Measurements from ENCODE around the gene SEL1L3. TPM values are rescaled to one million over a fixed set of nuclear protein-coding genes. Genes with fewer than 3 reads are reported as not detected.

The SEL1L3 gene
- total and polyA plus RNA-seq, 11 donors = 1.1 to 20.7 (median 3.6) TPM

- intact Hi-C loops (cut with DNase I) = no loop called here
- Histone ChIP-seq H3K4me1 (peaks cover 0 to 10% (median 5%) of the 10 kb centered on the region in 12 donors), H3K27ac (no peak overlapping the region), H3K9me3 (no peaks in the 10 kb centered on the region), H3K27me3 (no peaks in the 10 kb centered on the region), H3K36me3 (peaks cover 0 to 11% (median 0%) of the 10 kb centered on the region in 9 donors), H3K4me3 (no peak overlapping the region)
- WGBS, 4 donors = 88 to 98% (median 97%) methylated on average over 10 of the region's 10 CpGs
- TF ChIP-seq POLR2A (IDR thresholded peaks at IDR 0.05) = no peak
- TF ChIP-seq, protein P1, sequence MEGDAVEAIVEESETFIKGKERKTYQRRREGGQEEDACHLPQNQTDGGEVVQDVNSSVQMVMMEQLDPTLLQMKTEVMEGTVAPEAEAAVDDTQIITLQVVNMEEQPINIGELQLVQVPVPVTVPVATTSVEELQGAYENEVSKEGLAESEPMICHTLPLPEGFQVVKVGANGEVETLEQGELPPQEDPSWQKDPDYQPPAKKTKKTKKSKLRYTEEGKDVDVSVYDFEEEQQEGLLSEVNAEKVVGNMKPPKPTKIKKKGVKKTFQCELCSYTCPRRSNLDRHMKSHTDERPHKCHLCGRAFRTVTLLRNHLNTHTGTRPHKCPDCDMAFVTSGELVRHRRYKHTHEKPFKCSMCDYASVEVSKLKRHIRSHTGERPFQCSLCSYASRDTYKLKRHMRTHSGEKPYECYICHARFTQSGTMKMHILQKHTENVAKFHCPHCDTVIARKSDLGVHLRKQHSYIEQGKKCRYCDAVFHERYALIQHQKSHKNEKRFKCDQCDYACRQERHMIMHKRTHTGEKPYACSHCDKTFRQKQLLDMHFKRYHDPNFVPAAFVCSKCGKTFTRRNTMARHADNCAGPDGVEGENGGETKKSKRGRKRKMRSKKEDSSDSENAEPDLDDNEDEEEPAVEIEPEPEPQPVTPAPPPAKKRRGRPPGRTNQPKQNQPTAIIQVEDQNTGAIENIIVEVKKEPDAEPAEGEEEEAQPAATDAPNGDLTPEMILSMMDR (IDR thresholded peaks at IDR 0.05) = no peak
- no peak for ATAC-seq
- DNase-seq = no peak
Observed at GRCh38 chr4:25826074-25826752, 36.6 kb downstream of the SEL1L3 start.

DNA sequence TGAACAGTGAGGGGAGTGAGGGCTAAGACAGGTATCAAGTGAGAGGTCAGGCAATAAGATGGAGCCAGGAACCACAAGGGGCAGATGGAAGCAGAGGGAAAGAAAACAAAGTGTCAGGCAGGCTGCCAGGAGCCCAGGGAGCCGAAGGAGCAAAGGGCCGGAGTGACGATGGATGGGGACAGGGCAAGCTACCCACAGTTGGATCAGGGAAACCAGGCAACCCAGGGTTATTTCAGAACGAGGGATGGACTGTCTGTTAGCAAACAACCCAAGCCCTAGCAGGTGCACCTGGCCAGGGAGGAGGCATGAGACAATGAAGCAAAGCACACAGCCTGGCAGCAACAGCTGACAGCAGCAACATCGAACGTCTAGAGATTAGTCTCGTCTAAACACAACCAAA lies 39.2 kb downstream of the SEL1L3 start:
- DNase-seq (no peak), ATAC-seq (no peak)
- TF ChIP-seq, protein P1 (IDR thresholded peaks at IDR 0.05) = no peak
- TF ChIP-seq POLR2A (IDR thresholded peaks at IDR 0.05) = no peak
- Histone ChIP-seq H3K9me3 (no peaks in the 10 kb centered on the region), H3K4me1 (peaks cover 0 to 10% (median 5%) of the 10 kb centered on the region in 12 donors), H3K27ac (no peak overlapping the region), H3K27me3 (no peaks in the 10 kb centered on the region), H3K4me3 (no peak overlapping the region), H3K36me3 (peaks cover 0 to 34% (median 0%) of the 10 kb centered on the region in 9 donors)
- intact Hi-C loops (cut with DNase I) = no loop called here
- WGBS, 4 donors = 74 to 80% (median 76%) methylated on average over 7 of the region's 7 CpGs

DNA sequence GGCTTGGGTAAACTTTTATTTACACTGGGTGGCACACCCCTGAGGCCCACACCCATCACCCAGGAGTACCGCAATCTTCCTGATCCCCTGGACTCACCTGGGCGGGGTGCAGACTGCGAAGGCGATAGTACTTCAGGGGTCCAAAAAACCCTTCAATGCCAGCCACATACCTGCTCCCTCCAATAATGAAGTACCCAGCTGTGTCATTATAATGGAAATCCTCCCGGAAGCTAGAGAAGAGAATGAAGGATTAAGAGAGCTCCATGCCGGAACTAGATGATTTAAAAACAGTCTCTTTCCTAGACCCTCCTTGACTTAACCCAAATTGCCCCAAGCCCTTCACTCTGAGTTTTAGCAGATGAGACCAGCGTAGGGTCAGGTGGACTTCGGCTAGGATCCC lies 40.9 kb downstream of the SEL1L3 start:
- 92 to 95% (median 95%) methylated on average over 7 to 8 of the region's 8 CpGs for WGBS, 4 donors
- no peaks in the 10 kb centered on the region for H3K27me3 ChIP-seq
- H3K9me3 ChIP-seq = no peaks in the 10 kb centered on the region
- no peak overlapping the region for H3K4me3 ChIP-seq
- H3K4me1 ChIP-seq = no peaks in the 10 kb centered on the region
- intact Hi-C loops (cut with DNase I) = no loop called here
- H3K27ac ChIP-seq = no peak overlapping the region
- TF ChIP-seq, protein P1 (IDR thresholded peaks at IDR 0.05) = no peak
- ATAC-seq (no peak), DNase-seq (no peak)
- H3K36me3 ChIP-seq = peaks cover 0 to 41% (median 0%) of the 10 kb centered on the region in 9 donors

- Histone ChIP-seq H3K36me3 (peaks cover 0 to 41% (median 0%) of the 10 kb centered on the region in 9 donors), H3K27me3 (no peaks in the 10 kb centered on the region), H3K4me1 (no peaks in the 10 kb centered on the region), H3K9me3 (no peaks in the 10 kb centered on the region), H3K4me3 (no peak overlapping the region), H3K27ac (no peak overlapping the region)
- ATAC-seq (no peak), DNase-seq (no peak)
- 84 to 92% (median 90%) methylated on average over 7 of the region's 7 CpGs for WGBS, 4 donors
- intact Hi-C loops (cut with DNase I) = no loop called here
- TF ChIP-seq, protein P1 (IDR thresholded peaks at IDR 0.05) = no peak
- TF ChIP-seq POLR2A (IDR thresholded peaks at IDR 0.05) = no peak
Observed at GRCh38 chr4:25821267-25821666, 41.5 kb downstream of the SEL1L3 start.
